Activated T-cell treated with anti-CD3 and anti-CD28 coated beads for 1 hour (primary cell): ENCODE measurements around the gene ABO.
"Not testable (repeated sequence)": the region's sequence is repeated elsewhere in the genome, so short reads cannot be mapped to it uniquely, and the experiment has no call there.

Experiments used
- DNase-seq: peaks from one replicate; pipeline ENCODE4 v3.0.0-alpha.2; 2020; ENCODE audit warnings: low read depth

ABO gene

DNA sequence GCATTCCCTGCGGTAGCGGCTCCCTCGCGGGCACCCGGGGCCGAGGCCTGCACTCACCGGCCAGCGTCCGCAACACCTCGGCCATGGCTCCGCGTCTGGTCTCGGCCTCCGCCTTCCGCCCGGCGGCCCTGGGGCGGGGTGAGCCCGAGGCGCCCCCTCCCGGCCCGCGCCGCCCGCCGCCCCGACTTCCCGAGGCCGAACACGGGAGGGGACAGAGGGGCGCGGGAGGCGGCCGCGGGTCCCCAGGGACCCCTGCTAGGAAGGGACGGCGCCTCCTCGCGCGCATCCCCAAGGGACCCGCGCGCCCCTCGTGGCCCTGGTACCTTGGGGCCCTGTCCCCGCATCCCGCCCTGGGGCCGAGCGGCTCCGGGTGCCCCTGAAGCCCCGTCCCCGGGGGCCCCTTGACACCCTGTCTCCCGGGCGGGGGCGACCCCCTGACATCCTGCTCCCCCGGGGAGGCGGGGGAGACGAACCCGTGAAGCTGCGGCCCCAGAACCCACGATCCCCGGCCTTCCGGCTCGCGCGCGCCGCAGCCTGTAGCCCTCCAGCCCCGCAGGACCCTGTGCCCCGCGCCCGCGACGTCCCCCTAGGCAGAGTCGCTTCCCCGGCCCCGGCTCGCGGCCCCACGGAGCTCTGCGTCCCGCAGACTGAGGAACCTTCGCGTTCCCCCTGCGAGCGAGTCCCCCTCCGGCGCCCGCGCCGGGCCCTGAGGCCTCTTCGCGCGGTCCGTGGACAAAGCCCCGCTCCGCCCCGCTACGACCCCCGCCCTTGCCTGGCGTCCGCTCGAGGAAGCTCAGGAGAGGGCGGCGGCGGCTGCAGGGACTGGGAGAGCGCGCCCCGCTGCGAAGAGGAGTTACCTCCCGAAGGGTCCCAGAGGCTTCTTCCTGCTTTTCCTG is at the start of gene ABO:
ABO (minus strand) TSS at position 97 of the 896 bp plus-strand sequence.
- DNase-seq, result no peak

DNA sequence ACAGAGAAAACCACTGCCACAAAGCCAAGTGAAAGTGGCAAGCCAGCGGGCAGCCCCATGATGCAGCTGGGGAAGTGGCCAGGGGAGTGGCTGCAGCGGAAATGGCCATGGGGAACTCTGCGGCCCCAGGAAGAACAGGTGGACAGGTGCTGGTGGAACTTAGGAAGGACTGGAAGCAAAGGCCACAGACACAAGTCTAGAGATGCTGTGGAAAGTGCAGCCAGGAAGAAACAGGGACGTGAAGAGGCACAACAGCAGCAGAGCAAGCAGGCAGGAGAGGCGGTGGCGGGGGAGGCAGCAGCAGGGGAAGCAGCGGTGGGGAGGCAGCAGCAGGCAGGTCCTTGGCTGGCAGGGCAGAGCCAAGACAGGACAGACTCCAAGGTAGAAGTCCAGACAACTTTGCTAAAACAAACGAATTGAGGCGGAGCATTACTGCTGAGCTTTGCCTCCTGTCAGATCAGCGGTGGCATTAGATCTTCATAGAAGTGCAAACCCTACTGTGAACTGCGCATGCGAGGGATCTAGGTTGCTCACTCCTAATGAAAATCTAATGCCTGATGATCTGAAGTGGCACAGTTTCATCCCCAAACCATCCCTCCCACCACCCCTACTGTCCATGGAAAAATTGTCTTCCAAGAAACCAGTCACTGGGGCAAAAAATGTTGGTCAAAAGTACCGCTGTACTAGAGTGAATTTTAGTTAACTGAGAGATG is 49.1 kb upstream of the ABO start:
- no peak for DNase-seq

- DNase-seq, result no peak
These were observed 48.2 kb upstream of the ABO start for GRCh38 chr9:133323211-133323610.

- no peak for DNase-seq
These were observed 47.7 kb upstream of the ABO start for GRCh38 chr9:133322701-133323100.

GRCh38 chr9:133321411-133321935 is 46.5 kb upstream of the ABO start:
- DNase-seq, result no peak

DNA sequence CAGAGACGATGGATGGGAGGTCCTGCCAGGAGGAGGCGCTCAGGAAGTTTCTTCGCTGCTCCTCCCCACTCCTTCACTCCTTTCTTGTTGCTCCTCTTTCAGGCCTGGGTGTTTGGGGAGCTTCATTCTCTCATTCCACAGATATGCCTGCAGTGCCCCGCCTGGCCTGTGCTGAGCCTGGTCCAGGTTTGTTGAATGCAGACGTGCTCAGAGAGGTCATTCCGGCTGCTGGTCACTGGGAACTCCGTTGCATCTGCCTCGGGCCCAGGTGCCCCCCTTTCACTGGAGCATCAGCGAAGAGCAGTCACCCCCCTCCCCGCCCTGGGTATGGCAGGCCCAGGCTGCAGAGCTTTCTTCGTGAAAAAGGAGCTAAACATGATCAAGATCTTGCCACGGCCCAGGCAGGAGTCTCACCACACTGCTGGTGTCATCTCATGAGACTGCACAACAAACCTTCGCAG is 45.5 kb upstream of the ABO start:
- DNase-seq, result no peak

- not testable (repeated sequence) for DNase-seq
These were observed 42.5 kb upstream of the ABO start for GRCh38 chr9:133317551-133317950.

DNA sequence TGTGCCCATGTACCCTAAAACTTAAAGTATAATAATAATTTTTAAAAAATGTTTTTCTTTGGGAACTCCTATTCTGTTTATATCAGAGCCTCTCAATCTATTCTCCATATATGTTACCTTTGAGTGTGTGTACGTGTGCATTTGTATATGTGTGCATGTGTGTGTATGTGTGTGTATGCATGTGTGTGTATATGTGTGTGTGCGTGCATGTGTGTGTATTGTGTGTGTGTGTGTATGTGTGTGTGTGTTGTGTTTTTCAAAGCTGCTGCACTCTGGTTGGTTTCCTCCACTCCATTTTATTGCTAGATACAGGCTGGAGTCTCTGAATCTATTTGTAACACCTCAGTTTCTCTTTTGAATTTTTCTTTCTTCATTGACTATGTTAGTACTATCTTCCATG is 41.0 kb upstream of the ABO start:
- DNase-seq, result no peak

DNA sequence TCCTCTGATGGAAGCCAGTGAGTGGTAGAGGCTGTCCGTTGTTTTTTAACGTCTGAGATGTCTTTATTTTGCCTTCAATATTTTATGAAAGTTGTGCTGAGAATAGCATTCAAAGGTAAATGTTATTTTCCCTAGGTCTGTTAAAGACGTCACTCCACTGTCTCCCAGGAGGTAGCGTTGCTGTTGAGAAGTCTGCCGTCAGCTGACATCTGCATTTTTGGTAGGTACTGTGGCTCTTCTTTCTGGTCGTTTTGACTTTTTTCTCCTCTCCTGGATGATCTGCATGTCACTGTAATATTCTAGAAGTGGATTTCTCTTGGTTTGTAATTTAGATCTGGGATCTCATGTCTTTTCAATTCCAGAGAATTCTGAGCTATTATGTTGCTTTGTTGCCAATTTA is 34.6 kb upstream of the ABO start:
- no peak for DNase-seq

GRCh38 chr9:133307301-133307700 is 32.3 kb upstream of the ABO start:
- no peak for DNase-seq

GRCh38 chr9:133306242-133307204 is 31.5 kb upstream of the ABO start:
- DNase-seq, result no peak

- DNase-seq, result no peak
These were observed 30.7 kb upstream of the ABO start for GRCh38 chr9:133305731-133306130.

DNA sequence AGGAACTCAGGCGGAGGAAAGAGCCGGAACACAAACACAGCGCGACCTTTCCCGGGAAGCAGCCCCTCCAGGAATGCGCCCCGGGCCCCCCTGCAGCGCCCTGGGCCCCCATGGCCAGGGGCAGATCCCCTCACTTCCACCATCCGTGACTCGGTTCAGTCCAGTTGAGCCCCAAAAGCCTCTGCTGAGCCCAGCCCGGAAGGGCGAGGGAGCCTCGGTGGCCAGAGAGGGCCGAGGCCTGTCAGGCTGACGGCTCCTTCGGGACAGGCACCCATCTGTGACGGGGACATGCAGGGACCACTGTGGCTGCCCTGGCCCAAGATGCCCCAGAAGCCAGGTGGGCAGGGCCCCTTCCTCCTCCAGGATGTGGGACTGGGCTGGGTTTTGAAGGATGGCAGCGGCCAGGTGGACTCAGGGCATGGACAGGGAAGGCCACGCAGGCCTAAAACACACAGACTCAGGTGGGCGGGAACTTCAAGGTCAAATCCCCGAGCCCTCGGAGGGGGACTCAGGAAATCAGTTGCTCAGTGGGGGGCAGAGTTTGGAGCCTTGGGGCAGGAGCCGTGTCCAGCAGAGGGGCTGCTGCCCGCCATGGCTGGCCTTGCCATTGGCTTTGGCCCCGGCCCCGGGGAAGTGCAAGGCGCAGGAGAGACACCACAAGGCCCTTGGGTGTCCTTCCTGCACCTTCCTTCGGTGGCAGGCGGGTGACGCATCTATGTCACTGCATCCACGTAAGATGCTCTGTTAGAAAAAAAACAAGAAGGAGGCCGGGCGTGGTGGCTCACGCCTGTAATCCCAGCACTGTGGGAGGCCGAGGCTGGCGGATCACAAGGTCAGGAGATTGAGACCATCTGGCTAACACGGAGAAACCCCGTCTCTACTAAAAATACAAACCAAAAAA is 29.7 kb upstream of the ABO start:
- DNase-seq, result no peak

DNA sequence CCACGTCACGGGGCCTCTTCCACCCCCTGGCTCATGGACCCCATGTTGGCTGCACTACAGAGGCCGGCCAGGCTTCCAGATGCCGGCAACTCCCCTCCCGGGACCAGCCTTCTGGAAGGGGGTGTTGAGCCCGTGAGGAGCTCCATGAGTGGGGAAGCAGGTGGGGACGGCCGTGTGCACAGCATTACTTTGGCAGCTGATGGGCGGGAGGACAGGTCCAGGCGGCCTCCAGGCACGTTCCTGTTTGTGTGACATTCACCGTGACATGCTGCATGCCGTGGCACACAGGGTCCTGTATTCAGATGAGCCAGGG is 29.1 kb upstream of the ABO start:
- no peak for DNase-seq

- no peak for DNase-seq
These were observed 28.5 kb upstream of the ABO start for GRCh38 chr9:133303266-133304157.

GRCh38 chr9:133301253-133302230 is 26.5 kb upstream of the ABO start:
- DNase-seq, result no peak

GRCh38 chr9:133299996-133300395 is 25.0 kb upstream of the ABO start:
- not testable (repeated sequence) for DNase-seq

DNA sequence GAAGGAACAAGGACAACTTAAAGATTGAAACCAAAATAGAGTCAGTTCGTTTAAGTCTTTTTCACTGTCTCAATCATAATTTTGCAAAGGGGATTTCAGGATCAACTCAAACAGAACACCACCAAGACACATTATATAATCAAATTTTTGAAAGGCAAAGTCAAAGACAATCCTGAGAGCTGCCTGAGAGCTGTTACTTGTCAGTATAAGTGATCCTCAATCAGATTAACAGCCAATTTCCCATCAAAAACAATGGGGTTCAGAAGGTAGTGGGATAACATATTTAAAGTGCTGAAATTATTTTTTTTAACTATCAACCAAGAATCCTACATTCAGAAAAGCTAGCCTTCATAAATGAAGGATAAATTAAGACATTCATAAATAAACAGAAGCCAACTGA is 19.3 kb upstream of the ABO start:
- DNase-seq, result no peak
